GM12878 (cell line): Measurements from ENCODE around the gene SLC6A9. TPM values are rescaled to one million over a fixed set of nuclear protein-coding genes. Genes with fewer than 3 reads are reported as not detected.

ENCODE experiments used
- ATAC-seq: fragments of 200-7000 bp; cut with Tn5 transposase; 3 replicates; pipeline ENCODE4 v1.9.1; 2020; ENCODE audit warnings: mild to moderate bottlenecking, moderate library complexity
- BruUV-seq: library from RNA; stranded (reverse); fragments of 400-500 nt; replicated peaks from 2 replicates; lab custom pipeline; 2021; lab: Mats Ljungman, UMichigan
- CTCF ChIA-PET: fragments of 300-600 bp; sonication (Branson Sonifier 250); formaldehyde crosslinking; extraction: SDS; loops from one replicate; lab custom pipeline; 2021; ENCODE audit warnings: inconsistent platforms; lab: Yijun Ruan, JAX
- POLR2A ChIA-PET: fragments of 350-600 bp; formaldehyde crosslinking; extraction: SDS; loops from one replicate; lab custom pipeline; 2021; ENCODE audit warnings: inconsistent platforms; lab: Charles Lee
- RAD21 ChIA-PET: fragments of 300-600 bp; sonication (Branson Sonifier 250); formaldehyde crosslinking; loops from one replicate; lab custom pipeline; 2023; ENCODE audit warnings: antibody characterized with exemption; ENCODE audit not compliant: unreplicated experiment; lab: Charles Lee
- SMC1A ChIA-PET: fragments of 300-600 bp; sonication (Branson Sonifier 250); formaldehyde crosslinking; loops from one replicate; lab custom pipeline; 2023; ENCODE audit not compliant: unreplicated experiment, uncharacterized antibody; lab: Charles Lee
- DNase-seq: peaks from one replicate; pipeline ENCODE4 v3.0.0-alpha.2; 2011; ENCODE audit warnings: low read depth, low spot score
- FAIRE-seq: peaks from 3 replicates; lab custom pipeline; 2011; peaks lifted over from hg19 to GRCh38; lab: Jason Lieb, UNC
- H2AFZ ChIP-seq: 2 replicates; pipeline ENCODE4 v1.6.0; 2011; ENCODE audit warnings: low read depth, low read length, control low read depth; ENCODE audit not compliant: control insufficient read depth
- H3K27ac ChIP-seq: 2 replicates; pipeline ENCODE4 v1.5.1; 2011; ENCODE audit warnings: control low read depth; ENCODE audit not compliant: control insufficient read depth, insufficient read depth
- H3K27me3 ChIP-seq, 2 experiments: replicated peaks in 1 of 2; 2 replicates each; pipeline versions ENCODE4 v1.6.0 to v1.6.1; 2011; ENCODE audit warnings: low read length in 1 of 2; ENCODE audit not compliant: control insufficient read depth in 2 of 2, insufficient read depth in 2 of 2
- H3K36me3 ChIP-seq, 2 experiments: 2 replicates each; pipeline ENCODE4 v1.5.1; 2011; ENCODE audit warnings: low read length in 1 of 2; ENCODE audit not compliant: control insufficient read depth in 2 of 2, insufficient read depth in 2 of 2
- H3K4me1 ChIP-seq: 2 replicates; pipeline ENCODE4 v1.6.1; 2011; ENCODE audit warnings: mild to moderate bottlenecking, low read length, moderate library complexity, mixed read lengths; ENCODE audit not compliant: control insufficient read depth, insufficient read depth
- H3K4me2 ChIP-seq: 2 replicates; pipeline ENCODE4 v1.6.0; 2011; ENCODE audit warnings: control low read depth; ENCODE audit not compliant: control insufficient read depth, insufficient read depth
- H3K4me3 ChIP-seq: fragments of 200-600 bp; sonication (generic); 2 replicates; pipeline ENCODE4 v1.5.1; 2016
- H3K79me2 ChIP-seq: 2 replicates; pipeline ENCODE4 v1.6.0; 2011; ENCODE audit warnings: low read length; ENCODE audit not compliant: control insufficient read depth, insufficient read depth
- H3K9ac ChIP-seq: 2 replicates; pipeline ENCODE4 v1.8.0; 2011; ENCODE audit warnings: low read length, control low read depth, mixed read lengths; ENCODE audit not compliant: control insufficient read depth, insufficient read depth
- H3K9me3 ChIP-seq: replicated peaks from 3 replicates; pipeline ENCODE4 v1.5.1; 2011; ENCODE audit warnings: mild to moderate bottlenecking, low read length; ENCODE audit not compliant: control insufficient read depth, insufficient read depth
- H4K20me1 ChIP-seq: 2 replicates; pipeline ENCODE4 v1.6.0; 2011; ENCODE audit not compliant: control insufficient read depth, insufficient read depth
- CBFB ChIP-seq: IDR thresholded peaks from 2 replicates; pipeline ENCODE4 v1.6.1; 2016; ENCODE audit warnings: antibody characterized with exemption, low read depth
- CBX5 ChIP-seq: sonication (generic); IDR thresholded peaks from 2 replicates; pipeline ENCODE4 v1.6.1; 2016; ENCODE audit warnings: low read depth, moderate library complexity, mild to moderate bottlenecking, inconsistent platforms
- HDAC2 ChIP-seq: fragments of 200-600 bp; sonication (generic); IDR thresholded peaks from 2 replicates; pipeline ENCODE4 v1.6.1; 2017
- NFIC ChIP-seq: IDR thresholded peaks from 2 replicates; pipeline ENCODE4 v1.6.1; 2012; ENCODE audit warnings: low read depth, mild to moderate bottlenecking, inconsistent platforms, low read length, moderate library complexity
- RCOR1 ChIP-seq: conservative IDR thresholded peaks from 2 replicates; pipeline ENCODE4 v1.6.1; 2012; ENCODE audit warnings: low read depth, low read length, improper control_type of control experiment
- RFX5 ChIP-seq: IDR thresholded peaks from 2 replicates; pipeline ENCODE4 v1.6.1; 2011; ENCODE audit warnings: low read depth, low read length, improper control_type of control experiment
- ZNF207 ChIP-seq: fragments of 450-650 bp; IDR thresholded peaks from 2 replicates; pipeline ENCODE4 v1.6.1; 2014; ENCODE audit warnings: antibody characterized with exemption, mild to moderate bottlenecking, borderline replicate concordance
- ZNF217 ChIP-seq: fragments of 450-650 bp; IDR thresholded peaks from 2 replicates; pipeline ENCODE4 v1.6.1; 2017; ENCODE audit warnings: antibody characterized with exemption, mild to moderate bottlenecking
- WGBS: methylation state at CpG from one replicate; pipeline ENCODE4 v1.1.6; 2016; ENCODE audit warnings: low lambda C conversion rate; ENCODE audit not compliant: insufficient replicate concordance, insufficient coverage; ENCODE audit errors: missing lambda C conversion rate; 5-methylcytosine and 5-hydroxymethylcytosine counted together
- in situ Hi-C: fragments of 300-500 bp; cut with MboI; formaldehyde crosslinking; loops from 9 replicates; pipeline ENCODE4 v1.14.3; 2018; ENCODE audit warnings: mixed read lengths
- intact Hi-C: fragments of 100-400 bp; cut with micrococcal nuclease; formaldehyde crosslinking; loops from one replicate; pipeline ENCODE4 v1.14.2; 2022; ENCODE audit not compliant: unreplicated experiment
- polyA plus RNA-seq, 11 experiments: library from polyadenylated mRNA; depleted of rRNA in 4 of 11; unstranded in 6 of 11; stranded (reverse) in 5 of 11; fragments of >200 nt; fragmentation: Nextera tagmentation in 4 of 11; fragmentation: Illumina TruSeq in 1 of 11; extraction: Ambion mirVana in 4 of 11; extraction: Trizol in 1 of 11; gene quantifications; 1 replicate in 1 of 11; 2 replicates in 10 of 11; pipeline versions ENCODE4 v1.2.1 to v1.2.3, GENCODE V29; 2011 to 2016; ENCODE audit warnings: inconsistent platforms in 2 of 11, missing spikeins in 2 of 11, low read depth in 1 of 11
- total RNA-seq, 4 experiments: library from RNA; depleted of rRNA in 3 of 4; stranded (reverse); fragments of >200 nt in 3 of 4; fragmentation: Illumina TruSeq in 1 of 4; extraction: Trizol in 1 of 4; gene quantifications; 2 replicates each; pipeline versions ENCODE4 v1.2.1 to v1.2.3, GENCODE V29; 2013 to 2021
- TF ChIP-seq, protein P1 (sequence below): fragments of 450-650 bp; IDR thresholded peaks from 2 replicates; pipeline ENCODE4 v1.6.1; 2016; ENCODE audit warnings: mild to moderate bottlenecking, moderate library complexity, borderline replicate concordance

The SLC6A9 gene
- total and polyA plus RNA-seq, 10 of the 15 experiments (the other 5 are each of a cell fraction or from before 2014, with no cell fraction given): 0.02 to 2.0 (median 0.63) TPM

DNA sequence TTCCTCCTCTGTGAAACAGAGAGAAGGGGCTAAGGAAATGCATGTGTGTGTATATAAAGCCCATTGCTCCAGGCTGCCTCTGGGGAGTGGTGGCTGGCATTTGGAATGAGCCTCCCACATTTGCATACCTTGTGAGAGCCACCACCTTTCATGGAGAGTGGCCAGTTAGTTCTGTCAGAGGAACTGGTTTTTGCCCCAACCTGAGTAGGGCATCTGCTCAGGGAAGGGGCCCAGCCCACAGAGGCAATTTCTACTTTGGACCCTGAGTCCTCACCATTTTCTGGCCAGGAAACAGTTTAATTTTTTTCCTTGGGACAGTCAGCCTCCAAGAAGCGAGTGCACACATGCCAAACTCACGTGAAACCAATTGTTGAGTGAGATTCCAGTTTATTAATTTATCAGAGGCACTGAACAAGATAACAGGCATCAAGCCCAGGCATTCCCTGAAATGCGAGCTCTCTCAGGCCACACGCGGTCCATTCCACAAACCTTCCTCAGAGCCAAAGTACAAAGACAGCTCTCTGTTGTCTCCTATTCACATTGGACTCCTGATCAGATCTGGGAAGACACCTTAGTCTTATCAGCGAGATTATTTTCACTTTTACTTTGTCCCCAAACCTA lies 1.0 kb upstream of the SLC6A9 start:
- no TSS peak for BruUV-seq
- TF ChIP-seq NFIC (no peak), RFX5 (no peak), ZNF217 (no peak), CBFB (no peak), CBX5 (no peak), ZNF207 (no peak), RCOR1 (no peak), HDAC2 (no peak)
- TF ChIP-seq, protein P1, sequence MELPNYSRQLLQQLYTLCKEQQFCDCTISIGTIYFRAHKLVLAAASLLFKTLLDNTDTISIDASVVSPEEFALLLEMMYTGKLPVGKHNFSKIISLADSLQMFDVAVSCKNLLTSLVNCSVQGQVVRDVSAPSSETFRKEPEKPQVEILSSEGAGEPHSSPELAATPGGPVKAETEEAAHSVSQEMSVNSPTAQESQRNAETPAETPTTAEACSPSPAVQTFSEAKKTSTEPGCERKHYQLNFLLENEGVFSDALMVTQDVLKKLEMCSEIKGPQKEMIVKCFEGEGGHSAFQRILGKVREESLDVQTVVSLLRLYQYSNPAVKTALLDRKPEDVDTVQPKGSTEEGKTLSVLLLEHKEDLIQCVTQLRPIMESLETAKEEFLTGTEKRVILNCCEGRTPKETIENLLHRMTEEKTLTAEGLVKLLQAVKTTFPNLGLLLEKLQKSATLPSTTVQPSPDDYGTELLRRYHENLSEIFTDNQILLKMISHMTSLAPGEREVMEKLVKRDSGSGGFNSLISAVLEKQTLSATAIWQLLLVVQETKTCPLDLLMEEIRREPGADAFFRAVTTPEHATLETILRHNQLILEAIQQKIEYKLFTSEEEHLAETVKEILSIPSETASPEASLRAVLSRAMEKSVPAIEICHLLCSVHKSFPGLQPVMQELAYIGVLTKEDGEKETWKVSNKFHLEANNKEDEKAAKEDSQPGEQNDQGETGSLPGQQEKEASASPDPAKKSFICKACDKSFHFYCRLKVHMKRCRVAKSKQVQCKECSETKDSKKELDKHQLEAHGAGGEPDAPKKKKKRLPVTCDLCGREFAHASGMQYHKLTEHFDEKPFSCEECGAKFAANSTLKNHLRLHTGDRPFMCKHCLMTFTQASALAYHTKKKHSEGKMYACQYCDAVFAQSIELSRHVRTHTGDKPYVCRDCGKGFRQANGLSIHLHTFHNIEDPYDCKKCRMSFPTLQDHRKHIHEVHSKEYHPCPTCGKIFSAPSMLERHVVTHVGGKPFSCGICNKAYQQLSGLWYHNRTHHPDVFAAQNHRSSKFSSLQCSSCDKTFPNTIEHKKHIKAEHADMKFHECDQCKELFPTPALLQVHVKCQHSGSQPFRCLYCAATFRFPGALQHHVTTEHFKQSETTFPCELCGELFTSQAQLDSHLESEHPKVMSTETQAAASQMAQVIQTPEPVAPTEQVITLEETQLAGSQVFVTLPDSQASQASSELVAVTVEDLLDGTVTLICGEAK: no peak
- H4K20me1 ChIP-seq: no peaks in the 10 kb centered on the region
- H3K9me3 ChIP-seq: no peaks in the 10 kb centered on the region
- H3K79me2 ChIP-seq: no peaks in the 10 kb centered on the region
- H3K36me3 ChIP-seq: no peaks in the 10 kb centered on the region
- WGBS: 87% methylated on average over 5 of the region's 6 CpGs
- in situ Hi-C loops: loop anchor here (10.0 kb wide), 1 partner anchor 267 kb away; no protein-coding TSS in a partner anchor
- H3K9ac ChIP-seq: no peak overlapping the region
- FAIRE-seq: no peak
- H3K4me2 ChIP-seq: no peak overlapping the region
- H2AFZ ChIP-seq: no peak overlapping the region
- intact Hi-C loops: loop anchor here (5.0 kb wide), 1 partner anchor 40 kb away; the partner anchor contains the start of gene CCDC24
- peaks cover 6% of the 10 kb centered on the region for H3K4me1 ChIP-seq
- ChIA-PET POLR2A (no interaction called here), SMC1A (no interaction called here), CTCF (interaction anchor here (1.2 to 8.9 kb wide), 2 partner anchors 29 to 269 kb away, joined by 4 to 167 read pairs; no protein-coding TSS in a partner anchor), RAD21 (no interaction called here)
- H3K4me3 ChIP-seq: no peak overlapping the region
- no peaks in the 10 kb centered on the region for H3K27me3 ChIP-seq
- H3K27ac ChIP-seq: no peak overlapping the region
- ATAC-seq: no peak
- DNase-seq: no peak
